H54 (cell line): ENCODE data around the gene NRTN.

ENCODE experiments used
- DNase-seq: peaks from one replicate; pipeline ENCODE4 v3.0.0; 2011; ENCODE audit warnings: low spot score, mixed read lengths; ENCODE audit not compliant: insufficient read length
- FAIRE-seq: peaks from 3 replicates; lab custom pipeline; 2011; peaks lifted over from hg19 to GRCh38; lab: Jason Lieb, UNC
- POLR2A ChIP-seq: IDR thresholded peaks from 2 replicates; pipeline ENCODE4 v1.6.1; 2011; ENCODE audit warnings: low read depth, mild to moderate bottlenecking, low read length

NRTN gene

GRCh38 chr19:5799247-5800241 is 5.3 kb upstream of the NRTN start:
- no peak for DNase-seq

GRCh38 chr19:5800361-5801270 is 4.3 kb upstream of the NRTN start:
- TF ChIP-seq POLR2A: no peak
- FAIRE-seq (no peak), DNase-seq (no peak)

More at GRCh38 chr19:5799247-5800241, 5.3 kb upstream of the NRTN start:
- FAIRE-seq: no peak
- no peak for TF ChIP-seq POLR2A

GRCh38 chr19:5801796-5802619 is 2.9 kb upstream of the NRTN start:
- no peak for TF ChIP-seq POLR2A
- DNase-seq (no peak), FAIRE-seq (no peak)

- no peak for TF ChIP-seq POLR2A
- no peak for DNase-seq
- no peak for FAIRE-seq
These were observed 1.5 kb upstream of the NRTN start for GRCh38 chr19:5803441-5803751.

- FAIRE-seq (no peak), DNase-seq (peak; percentile 99)
- TF ChIP-seq POLR2A: no peak
These were observed 933 bp upstream of the NRTN start for GRCh38 chr19:5803752-5804515.

- FAIRE-seq (no peak), DNase-seq (peak; percentile 60)
- no peak for TF ChIP-seq POLR2A
These were observed 730 bp downstream of the NRTN start for GRCh38 chr19:5805462-5806132.

GRCh38 chr19:5806133-5806489 is 1.2 kb downstream of the NRTN start:
- DNase-seq (no peak), FAIRE-seq (no peak)

GRCh38 chr19:5806905-5807304 is 2.0 kb downstream of the NRTN start:
- no peak for DNase-seq
- no peak for TF ChIP-seq POLR2A
- no peak for FAIRE-seq

More at GRCh38 chr19:5806133-5806489, 1.2 kb downstream of the NRTN start:
- no peak for TF ChIP-seq POLR2A

GRCh38 chr19:5808120-5808816 is 3.4 kb downstream of the NRTN start:
- no peak for TF ChIP-seq POLR2A
- no peak for FAIRE-seq
- no peak for DNase-seq

GRCh38 chr19:5809053-5809452 is 4.2 kb downstream of the NRTN start:
- FAIRE-seq (no peak), DNase-seq (no peak)
- TF ChIP-seq POLR2A: no peak

- no peak for TF ChIP-seq POLR2A
- no peak for DNase-seq
- FAIRE-seq: no peak
These were observed 4.6 kb downstream of the NRTN start for GRCh38 chr19:5809469-5809868.

- TF ChIP-seq POLR2A: no peak
- FAIRE-seq (no peak), DNase-seq (no peak)
These were observed 6.2 kb downstream of the NRTN start for GRCh38 chr19:5811117-5811516.
